ENCODE data around the gene PLB1. TPM values are rescaled to one million over a fixed set of nuclear protein-coding genes. Genes with fewer than 3 reads are reported as not detected.

Gene PLB1
- total RNA-seq, 4 donors from 2014 or later, result 1.1 to 6.5 (median 2.3) TPM

DNA sequence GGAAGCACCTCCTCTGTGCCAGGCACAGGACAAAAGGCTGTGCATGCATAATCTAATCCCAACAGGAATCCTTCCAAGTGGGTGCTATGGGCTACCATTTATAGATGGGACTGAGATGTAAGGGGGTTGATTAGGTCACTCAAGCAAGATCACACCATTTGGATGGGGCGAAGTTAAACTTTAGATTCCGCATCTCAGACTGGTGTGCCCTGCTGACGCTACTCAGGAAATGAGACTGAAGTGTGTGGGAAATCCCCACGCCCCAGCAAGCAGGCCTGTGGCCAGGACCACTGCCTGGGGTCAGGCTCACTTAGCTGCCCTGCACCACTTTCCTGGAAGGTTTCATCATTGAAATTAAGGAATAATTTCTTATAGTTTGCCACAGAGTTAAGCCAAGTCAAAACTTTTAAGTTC, 185.3 kb downstream of the PLB1 start:
- Histone ChIP-seq H3K4me3 (no peak overlapping the region), H3K27me3 (no peaks in the 10 kb centered on the region), H3K36me3 (no peaks in the 10 kb centered on the region), H3K27ac (peak overlapping the region in 3 of 4 donors; percentile 48 to 69 (median 62)), H3K9me3 (no peaks in the 10 kb centered on the region), H3K4me1 (peaks cover 5 to 36% (median 19%) of the 10 kb centered on the region in 3 donors)
- intact Hi-C loops (cut with DNase I), result no loop called here
- TF ChIP-seq, protein P1, sequence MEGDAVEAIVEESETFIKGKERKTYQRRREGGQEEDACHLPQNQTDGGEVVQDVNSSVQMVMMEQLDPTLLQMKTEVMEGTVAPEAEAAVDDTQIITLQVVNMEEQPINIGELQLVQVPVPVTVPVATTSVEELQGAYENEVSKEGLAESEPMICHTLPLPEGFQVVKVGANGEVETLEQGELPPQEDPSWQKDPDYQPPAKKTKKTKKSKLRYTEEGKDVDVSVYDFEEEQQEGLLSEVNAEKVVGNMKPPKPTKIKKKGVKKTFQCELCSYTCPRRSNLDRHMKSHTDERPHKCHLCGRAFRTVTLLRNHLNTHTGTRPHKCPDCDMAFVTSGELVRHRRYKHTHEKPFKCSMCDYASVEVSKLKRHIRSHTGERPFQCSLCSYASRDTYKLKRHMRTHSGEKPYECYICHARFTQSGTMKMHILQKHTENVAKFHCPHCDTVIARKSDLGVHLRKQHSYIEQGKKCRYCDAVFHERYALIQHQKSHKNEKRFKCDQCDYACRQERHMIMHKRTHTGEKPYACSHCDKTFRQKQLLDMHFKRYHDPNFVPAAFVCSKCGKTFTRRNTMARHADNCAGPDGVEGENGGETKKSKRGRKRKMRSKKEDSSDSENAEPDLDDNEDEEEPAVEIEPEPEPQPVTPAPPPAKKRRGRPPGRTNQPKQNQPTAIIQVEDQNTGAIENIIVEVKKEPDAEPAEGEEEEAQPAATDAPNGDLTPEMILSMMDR (IDR thresholded peaks at IDR 0.05), result no peak
- no peak for TF ChIP-seq POLR2A (IDR thresholded peaks at IDR 0.05)
- DNase-seq, result no peak
- 3 to 17% methylated on average over 1 to 4 of the region's 4 CpGs for WGBS, 2 donors

DNA sequence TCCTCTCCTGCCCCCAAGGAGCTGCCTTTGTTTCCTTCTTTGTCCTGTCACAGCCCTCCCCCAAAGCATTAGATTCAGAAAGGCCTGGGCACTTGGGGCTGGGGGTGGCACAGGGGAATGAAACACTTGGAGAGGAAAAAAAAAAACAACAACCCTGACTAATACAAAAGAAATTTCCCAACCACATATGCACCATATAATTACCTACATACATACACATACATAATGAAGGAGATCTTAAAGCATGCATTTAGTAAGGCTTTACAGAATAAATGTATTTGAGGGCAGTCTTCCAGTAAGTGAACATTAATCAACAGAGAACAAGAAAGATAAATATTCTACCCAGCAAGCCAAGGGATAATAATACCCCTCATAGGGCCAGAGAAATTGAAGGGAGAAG, 185.7 kb downstream of the PLB1 start:
- Histone ChIP-seq H3K27ac (peak overlapping the region in 3 of 4 donors; percentile 48 to 74 (median 69)), H3K9me3 (no peaks in the 10 kb centered on the region), H3K4me3 (no peak overlapping the region), H3K27me3 (no peaks in the 10 kb centered on the region), H3K4me1 (peaks cover 5 to 39% (median 19%) of the 10 kb centered on the region in 3 donors), H3K36me3 (no peaks in the 10 kb centered on the region)
- intact Hi-C loops (cut with DNase I), result no loop called here
- TF ChIP-seq, protein P1 (IDR thresholded peaks at IDR 0.05), result no peak
- no peak for TF ChIP-seq POLR2A (IDR thresholded peaks at IDR 0.05)
- DNase-seq, result no peak

DNA sequence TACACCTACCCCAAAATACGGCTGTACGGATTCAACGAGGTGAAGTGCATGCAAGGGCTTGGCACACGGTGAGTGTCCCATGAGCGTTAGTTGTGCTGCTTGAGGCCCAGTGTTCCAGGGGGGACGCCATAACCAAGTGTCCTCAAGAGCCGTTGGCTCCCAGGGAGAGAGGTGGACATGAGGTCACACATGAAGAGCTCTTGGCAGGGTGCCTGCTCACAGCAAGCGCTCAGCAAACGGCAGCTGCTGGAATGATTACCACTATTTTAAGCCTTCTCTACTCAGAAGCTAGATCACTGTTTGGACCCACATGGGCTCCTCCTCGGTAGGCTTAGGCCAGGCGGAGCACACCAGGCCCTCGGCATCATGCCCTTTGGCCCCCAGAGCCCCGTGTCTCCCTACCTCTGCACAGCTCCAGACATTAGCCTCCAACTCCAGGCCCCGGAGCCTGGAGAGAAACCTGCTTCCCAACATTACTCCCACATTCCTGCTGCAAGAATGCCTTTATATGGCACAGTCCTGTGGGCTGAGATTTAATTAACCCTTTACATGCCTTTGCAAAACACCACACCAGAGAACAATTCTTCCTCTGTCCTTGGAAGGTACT, 187.3 kb downstream of the PLB1 start:
- Histone ChIP-seq H3K4me3 (no peak overlapping the region), H3K9me3 (no peaks in the 10 kb centered on the region), H3K27me3 (no peaks in the 10 kb centered on the region), H3K36me3 (no peaks in the 10 kb centered on the region), H3K27ac (peak overlapping the region; percentile 6 to 74 (median 60)), H3K4me1 (peaks cover 5 to 55% (median 22%) of the 10 kb centered on the region in 3 donors)
- intact Hi-C loops (cut with DNase I), result no loop called here
- WGBS, 2 donors, result 41 to 74% methylated on average over 6 of the region's 14 CpGs
- no peak for DNase-seq
- TF ChIP-seq, protein P1 (IDR thresholded peaks at IDR 0.05), result no peak
- no peak for TF ChIP-seq POLR2A (IDR thresholded peaks at IDR 0.05)

DNA sequence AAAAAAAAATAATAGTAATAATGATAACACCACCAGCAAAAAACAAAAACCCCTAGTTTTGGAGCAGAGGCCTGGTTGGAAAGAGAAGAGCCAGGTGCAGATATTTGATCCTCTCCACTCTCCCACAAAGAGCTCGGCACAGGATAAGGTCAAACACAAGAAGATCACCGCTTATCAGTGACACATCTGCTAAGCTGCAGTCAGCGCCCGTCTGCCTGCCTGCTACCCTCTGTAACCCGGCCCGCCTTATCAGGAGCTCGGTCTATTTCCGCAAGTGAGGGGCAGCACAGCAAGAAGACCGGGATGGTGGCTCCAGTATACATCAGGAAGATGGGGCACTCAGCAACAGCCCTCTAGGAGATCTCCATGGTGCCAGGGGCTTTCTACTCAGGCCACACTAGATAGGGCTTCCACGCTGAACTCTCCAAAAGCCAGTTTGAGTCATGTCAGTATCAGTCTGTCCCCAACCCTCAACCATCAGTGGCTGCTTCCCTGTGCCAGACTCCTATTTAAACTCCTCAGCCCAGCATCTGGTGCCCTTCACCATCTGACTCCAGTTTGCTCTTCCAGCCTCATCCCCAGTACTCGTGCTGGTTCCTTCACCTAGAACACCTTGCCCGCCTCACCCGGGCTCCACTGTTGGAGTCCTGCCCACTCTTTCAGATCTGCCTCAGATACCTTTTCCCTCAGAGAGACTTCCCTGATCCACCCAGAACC, 188.4 kb downstream of the PLB1 start:
- no peaks in the 10 kb centered on the region for H3K9me3 ChIP-seq
- peaks cover 5 to 61% (median 22%) of the 10 kb centered on the region in 3 donors for H3K4me1 ChIP-seq
- no peaks in the 10 kb centered on the region for H3K36me3 ChIP-seq
- intact Hi-C loops (cut with DNase I), result no loop called here
- no peak overlapping the region for H3K4me3 ChIP-seq
- no peak for DNase-seq
- WGBS, 2 donors, result 94 to 95% methylated on average over 12 to 13 of the region's 13 CpGs
- H3K27me3 ChIP-seq, result no peaks in the 10 kb centered on the region
- TF ChIP-seq, protein P1 (IDR thresholded peaks at IDR 0.05), result no peak
- TF ChIP-seq POLR2A (IDR thresholded peaks at IDR 0.05), result no peak
- no peak overlapping the region for H3K27ac ChIP-seq

DNA sequence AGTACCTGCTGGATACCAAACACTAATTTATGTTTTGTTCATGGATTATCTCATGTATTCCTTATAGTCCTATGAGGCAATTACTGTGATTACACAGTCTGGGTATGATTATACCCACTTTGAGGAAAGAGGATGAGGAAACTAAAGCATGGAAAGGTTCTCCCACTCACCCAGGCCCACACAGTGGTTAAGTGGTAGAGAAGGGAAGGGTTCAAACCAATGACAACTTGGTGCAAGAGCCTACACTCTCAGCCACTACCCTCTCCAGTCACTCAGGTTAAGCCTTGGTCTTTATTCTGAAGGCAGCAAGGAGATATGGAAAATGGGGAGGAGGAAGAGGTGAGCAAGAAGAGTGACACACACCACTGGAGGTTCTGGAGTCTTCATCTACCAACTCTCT, 191.3 kb downstream of the PLB1 start:
- Histone ChIP-seq H3K27me3 (no peaks in the 10 kb centered on the region), H3K4me1 (peaks cover 0 to 56% (median 11%) of the 10 kb centered on the region in 3 donors), H3K36me3 (no peaks in the 10 kb centered on the region), H3K27ac (peak overlapping the region in 3 of 4 donors; percentile 13 to 74 (median 65)), H3K9me3 (no peaks in the 10 kb centered on the region), H3K4me3 (no peak overlapping the region)
- no peak for DNase-seq
- intact Hi-C loops (cut with DNase I), result no loop called here
- TF ChIP-seq, protein P1 (IDR thresholded peaks at IDR 0.05), result no peak
- TF ChIP-seq POLR2A (IDR thresholded peaks at IDR 0.05), result no peak

Measured in esophagus squamous epithelium (tissue), 5 donors.